ENCODE measurements around the gene FBXL7.

GRCh38 chr5:15844871-15845270 lies 344.9 kb downstream of the FBXL7 start:
- TF ChIP-seq, protein P1, sequence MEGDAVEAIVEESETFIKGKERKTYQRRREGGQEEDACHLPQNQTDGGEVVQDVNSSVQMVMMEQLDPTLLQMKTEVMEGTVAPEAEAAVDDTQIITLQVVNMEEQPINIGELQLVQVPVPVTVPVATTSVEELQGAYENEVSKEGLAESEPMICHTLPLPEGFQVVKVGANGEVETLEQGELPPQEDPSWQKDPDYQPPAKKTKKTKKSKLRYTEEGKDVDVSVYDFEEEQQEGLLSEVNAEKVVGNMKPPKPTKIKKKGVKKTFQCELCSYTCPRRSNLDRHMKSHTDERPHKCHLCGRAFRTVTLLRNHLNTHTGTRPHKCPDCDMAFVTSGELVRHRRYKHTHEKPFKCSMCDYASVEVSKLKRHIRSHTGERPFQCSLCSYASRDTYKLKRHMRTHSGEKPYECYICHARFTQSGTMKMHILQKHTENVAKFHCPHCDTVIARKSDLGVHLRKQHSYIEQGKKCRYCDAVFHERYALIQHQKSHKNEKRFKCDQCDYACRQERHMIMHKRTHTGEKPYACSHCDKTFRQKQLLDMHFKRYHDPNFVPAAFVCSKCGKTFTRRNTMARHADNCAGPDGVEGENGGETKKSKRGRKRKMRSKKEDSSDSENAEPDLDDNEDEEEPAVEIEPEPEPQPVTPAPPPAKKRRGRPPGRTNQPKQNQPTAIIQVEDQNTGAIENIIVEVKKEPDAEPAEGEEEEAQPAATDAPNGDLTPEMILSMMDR (conservative IDR thresholded peaks at IDR 0.05 in 1 of 2, IDR thresholded peaks at IDR 0.05 in 1 of 2; ENCODE audit: low read depth in 1 of 2, low read length in 2 of 2), result no peak
- TF ChIP-seq EZH2 (IDR thresholded peaks at IDR 0.05; ENCODE audit: low read length, missing control alignments), result no peak

Data from fibroblast of lung (primary cell).